ENCODE measurements around the gene DHRS9. TPM values are rescaled to one million over a fixed set of nuclear protein-coding genes. Genes with fewer than 3 reads are reported as not detected.

Gene DHRS9
- total RNA-seq, 1 donor from 2014 or later: not detected

DNA sequence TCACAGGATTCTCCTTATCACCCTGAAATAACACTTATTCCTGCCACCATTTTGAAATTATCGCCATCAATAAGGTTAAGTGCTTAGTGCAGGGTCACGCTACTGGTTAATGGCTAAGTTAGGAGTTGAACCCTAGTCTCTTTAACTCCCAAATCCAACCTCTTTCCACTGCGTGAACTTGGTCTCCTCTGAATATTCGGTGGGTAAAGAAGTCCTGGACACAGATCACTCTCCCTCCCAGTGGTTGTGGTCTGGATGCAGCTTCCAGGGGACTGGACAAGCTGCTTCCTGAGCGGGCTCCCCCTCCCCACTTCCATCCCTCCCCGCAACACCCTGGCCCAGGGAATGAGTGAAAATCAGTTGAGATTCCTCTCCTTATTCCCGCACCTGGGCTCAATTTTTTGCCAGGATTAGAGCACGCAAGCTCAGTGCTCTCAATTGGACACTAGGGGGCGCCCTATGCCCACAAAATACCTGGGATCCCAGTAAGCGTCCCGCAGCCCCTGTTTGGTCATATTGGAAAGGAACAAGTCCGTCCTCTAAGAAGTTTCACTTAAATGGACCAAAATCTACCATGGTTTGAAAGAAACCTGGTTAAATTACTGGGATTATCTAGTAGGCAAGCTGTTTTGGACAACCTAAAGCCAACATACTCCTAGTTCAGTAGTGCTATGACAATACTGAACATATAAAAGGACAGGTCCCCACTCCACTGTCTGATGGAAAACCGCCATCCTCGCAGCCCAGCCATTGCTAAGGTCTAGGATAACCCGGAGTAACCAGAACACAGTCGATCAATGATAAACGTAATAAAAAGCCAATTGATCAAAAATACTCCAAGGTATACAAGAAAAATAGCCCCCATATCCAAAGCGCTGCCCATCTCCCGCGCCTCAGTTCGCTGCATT is 40.4 kb downstream of the DHRS9 start:
- Histone ChIP-seq H3K4me1 (no peaks in the 10 kb centered on the region), H3K9me3 (no peaks in the 10 kb centered on the region), H3K27me3 (no peaks in the 10 kb centered on the region), H3K27ac (no peak overlapping the region), H3K4me3 (no peak overlapping the region), H3K36me3 (no peaks in the 10 kb centered on the region)
- intact Hi-C loops (cut with DNase I): no loop called here
- TF ChIP-seq, protein P1, sequence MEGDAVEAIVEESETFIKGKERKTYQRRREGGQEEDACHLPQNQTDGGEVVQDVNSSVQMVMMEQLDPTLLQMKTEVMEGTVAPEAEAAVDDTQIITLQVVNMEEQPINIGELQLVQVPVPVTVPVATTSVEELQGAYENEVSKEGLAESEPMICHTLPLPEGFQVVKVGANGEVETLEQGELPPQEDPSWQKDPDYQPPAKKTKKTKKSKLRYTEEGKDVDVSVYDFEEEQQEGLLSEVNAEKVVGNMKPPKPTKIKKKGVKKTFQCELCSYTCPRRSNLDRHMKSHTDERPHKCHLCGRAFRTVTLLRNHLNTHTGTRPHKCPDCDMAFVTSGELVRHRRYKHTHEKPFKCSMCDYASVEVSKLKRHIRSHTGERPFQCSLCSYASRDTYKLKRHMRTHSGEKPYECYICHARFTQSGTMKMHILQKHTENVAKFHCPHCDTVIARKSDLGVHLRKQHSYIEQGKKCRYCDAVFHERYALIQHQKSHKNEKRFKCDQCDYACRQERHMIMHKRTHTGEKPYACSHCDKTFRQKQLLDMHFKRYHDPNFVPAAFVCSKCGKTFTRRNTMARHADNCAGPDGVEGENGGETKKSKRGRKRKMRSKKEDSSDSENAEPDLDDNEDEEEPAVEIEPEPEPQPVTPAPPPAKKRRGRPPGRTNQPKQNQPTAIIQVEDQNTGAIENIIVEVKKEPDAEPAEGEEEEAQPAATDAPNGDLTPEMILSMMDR (IDR thresholded peaks at IDR 0.05): peak; percentile 54 to 71 (median 60)
- DNase-seq (ENCODE audit: low spot score in 2 of 2): peak; percentile 15 to 79

DNA sequence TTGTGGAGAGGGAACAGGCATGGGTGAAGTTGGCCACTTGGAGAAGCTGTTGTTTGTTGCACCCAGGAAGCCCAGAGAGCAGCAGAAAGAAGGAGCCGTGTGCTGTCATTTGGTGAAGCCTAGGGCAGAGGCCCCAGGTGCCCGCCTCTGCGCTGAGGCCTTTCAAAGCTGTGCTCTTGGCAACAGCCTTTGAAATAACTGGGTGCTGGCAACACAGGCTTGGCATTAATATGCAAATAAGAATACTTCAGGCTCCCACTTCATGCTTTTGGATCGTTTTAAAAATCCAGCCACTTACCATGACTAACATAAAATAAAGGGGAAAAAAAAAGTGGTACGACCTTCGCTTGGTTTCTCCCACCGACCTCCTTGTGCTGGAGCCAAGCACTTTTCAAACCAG is 41.1 kb downstream of the DHRS9 start:
- TF ChIP-seq, protein P1 (IDR thresholded peaks at IDR 0.05): no peak
- no peaks in the 10 kb centered on the region for H3K4me1 ChIP-seq
- H3K27ac ChIP-seq: no peak overlapping the region
- no peaks in the 10 kb centered on the region for H3K36me3 ChIP-seq
- intact Hi-C loops (cut with DNase I): no loop called here
- H3K4me3 ChIP-seq: no peak overlapping the region
- no peak for DNase-seq (ENCODE audit: low spot score in 2 of 2)
- H3K9me3 ChIP-seq: no peaks in the 10 kb centered on the region
- no peaks in the 10 kb centered on the region for H3K27me3 ChIP-seq

DNA sequence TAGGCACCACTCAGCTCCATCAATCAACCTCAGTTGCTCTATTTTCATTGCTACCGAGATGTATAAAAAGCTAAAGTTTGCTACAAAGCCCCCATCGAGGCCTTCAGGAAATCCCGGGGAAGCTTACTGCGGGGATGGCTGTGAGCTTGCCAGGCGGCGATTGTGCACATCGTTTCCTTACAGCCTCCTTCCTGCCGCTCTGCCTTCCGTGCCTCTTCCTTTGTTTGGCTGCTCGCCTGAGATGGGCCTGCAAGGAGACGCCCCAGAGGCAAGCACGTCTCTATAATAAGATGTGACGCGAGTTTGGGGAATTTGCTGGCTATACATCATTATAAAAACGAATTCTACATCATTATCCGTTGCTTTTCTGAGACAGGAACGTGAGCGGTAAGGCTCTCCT is 41.6 kb downstream of the DHRS9 start:
- Histone ChIP-seq H3K36me3 (no peaks in the 10 kb centered on the region), H3K9me3 (no peaks in the 10 kb centered on the region), H3K27ac (no peak overlapping the region), H3K4me3 (no peak overlapping the region), H3K4me1 (no peaks in the 10 kb centered on the region), H3K27me3 (no peaks in the 10 kb centered on the region)
- no peak for DNase-seq (ENCODE audit: low spot score in 2 of 2)
- TF ChIP-seq, protein P1 (IDR thresholded peaks at IDR 0.05): no peak
- intact Hi-C loops (cut with DNase I): no loop called here

DNA sequence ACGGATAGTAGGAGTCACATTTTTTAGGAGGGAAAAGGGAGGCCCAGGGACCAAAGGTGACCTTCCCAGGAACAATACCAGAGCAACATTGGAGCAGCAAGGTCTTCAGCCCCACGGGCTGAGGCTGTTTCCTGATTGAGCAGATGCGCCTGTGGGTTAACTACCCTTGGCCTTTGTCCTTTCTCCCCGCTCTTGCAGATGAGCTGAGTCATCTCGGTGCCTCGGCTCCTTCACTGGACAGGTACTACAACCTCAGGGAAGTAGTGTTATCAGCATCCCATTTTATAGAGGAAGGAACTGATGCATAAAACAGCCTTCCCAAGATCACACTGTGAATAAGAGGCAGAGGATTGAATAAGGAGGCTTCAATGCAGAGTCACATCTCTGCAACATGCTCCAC is 43.5 kb downstream of the DHRS9 start:
- TF ChIP-seq, protein P1 (IDR thresholded peaks at IDR 0.05): no peak
- no peak overlapping the region for H3K4me3 ChIP-seq
- H3K27me3 ChIP-seq: no peaks in the 10 kb centered on the region
- no peaks in the 10 kb centered on the region for H3K36me3 ChIP-seq
- no peak overlapping the region for H3K27ac ChIP-seq
- H3K9me3 ChIP-seq: no peaks in the 10 kb centered on the region
- DNase-seq (ENCODE audit: low spot score in 2 of 2): no peak
- H3K4me1 ChIP-seq: no peaks in the 10 kb centered on the region
- intact Hi-C loops (cut with DNase I): no loop called here

DNA sequence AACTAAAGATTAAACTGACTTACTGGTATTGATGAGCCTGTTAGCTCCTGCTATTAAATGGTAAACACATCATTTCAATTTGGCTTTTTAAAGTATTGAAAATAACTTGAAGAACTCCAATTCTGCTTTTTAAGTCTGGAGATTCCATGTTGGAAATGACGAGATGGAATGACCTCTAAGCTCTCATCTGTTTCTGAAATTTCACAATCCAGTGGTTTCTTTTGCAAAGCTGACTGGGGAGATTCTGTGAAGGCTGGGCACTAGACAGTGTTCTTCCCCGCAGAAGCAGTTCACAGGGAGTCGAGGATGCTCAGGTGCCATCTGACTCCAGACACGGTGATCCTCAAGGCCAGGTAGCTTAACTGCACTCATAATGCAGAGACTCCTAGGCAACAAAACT is 44.7 kb downstream of the DHRS9 start:
- Histone ChIP-seq H3K4me1 (no peaks in the 10 kb centered on the region), H3K36me3 (no peaks in the 10 kb centered on the region), H3K27ac (no peak overlapping the region), H3K9me3 (no peaks in the 10 kb centered on the region), H3K4me3 (no peak overlapping the region), H3K27me3 (no peaks in the 10 kb centered on the region)
- no peak for DNase-seq (ENCODE audit: low spot score in 2 of 2)
- intact Hi-C loops (cut with DNase I): no loop called here
- TF ChIP-seq, protein P1 (IDR thresholded peaks at IDR 0.05): no peak
